CD4-positive, CD25-positive, alpha-beta regulatory T cell (primary cell): ENCODE measurements around the gene YTHDC2. TPM values are rescaled to one million over a fixed set of nuclear protein-coding genes. Genes with fewer than 3 reads are reported as not detected.

ENCODE experiments used
- ATAC-seq, 2 donors: fragments of 150-1000 bp; cut with Tn5 transposase; one replicate each; pipeline ENCODE4 v1.10.0; 2021; ENCODE audit warnings: low read depth in 2 of 2, moderate number of reproducible peaks in 2 of 2, moderate library complexity in 1 of 2
- DNase-seq, 3 donors: peaks; one replicate each; pipeline versions ENCODE4 v3.0.0 to v3.0.0-alpha.2; 2012 to 2022; ENCODE audit warnings: mixed read lengths in 1 of 3
- H3K27ac ChIP-seq: one replicate; pipeline ENCODE4 v1.7.0; 2013; ENCODE audit warnings: mild to moderate bottlenecking, low read length; ENCODE audit not compliant: insufficient read depth, poor library complexity, severe bottlenecking
- H3K27me3 ChIP-seq: one replicate; pipeline ENCODE4 v1.7.0; 2013; ENCODE audit warnings: low read length; ENCODE audit not compliant: control insufficient read depth, insufficient read depth
- H3K36me3 ChIP-seq: one replicate; pipeline ENCODE4 v1.7.0; 2013; ENCODE audit warnings: mild to moderate bottlenecking, low read length, moderate library complexity; ENCODE audit not compliant: control insufficient read depth, insufficient read depth
- H3K4me1 ChIP-seq: 2 replicates; pipeline ENCODE4 v1.7.0; 2013; ENCODE audit warnings: mild to moderate bottlenecking, low read length; ENCODE audit not compliant: insufficient read depth, control insufficient read depth, poor library complexity, severe bottlenecking
- H3K4me3 ChIP-seq: one replicate; pipeline ENCODE4 v1.7.0; 2013; ENCODE audit warnings: low read depth, mild to moderate bottlenecking, low read length, moderate library complexity
- H3K9me3 ChIP-seq, 2 experiments: 1 replicate in 1 of 2; 2 replicates in 1 of 2; pipeline ENCODE4 v1.7.0; 2013; ENCODE audit warnings: low read length in 2 of 2, mild to moderate bottlenecking in 1 of 2, moderate library complexity in 1 of 2; ENCODE audit not compliant: control insufficient read depth in 2 of 2
- H3K27ac Mint-ChIP-seq, 3 donors: one replicate each; pipeline ENCODE4 v1.8.0; 2020 to 2022; ENCODE audit warnings: mild to moderate bottlenecking in 3 of 3, mixed read lengths in 3 of 3, moderate library complexity in 2 of 3
- H3K27me3 Mint-ChIP-seq: one replicate; pipeline ENCODE4 v1.8.0; 2022; ENCODE audit warnings: mild to moderate bottlenecking, mixed read lengths
- H3K36me3 Mint-ChIP-seq: one replicate; pipeline ENCODE4 v1.8.0; 2020; ENCODE audit warnings: mixed read lengths
- H3K4me1 Mint-ChIP-seq, 4 donors: one replicate each; pipeline ENCODE4 v1.8.0; 2020 to 2022; ENCODE audit warnings: mixed read lengths in 4 of 4, mild to moderate bottlenecking in 1 of 4
- H3K4me3 Mint-ChIP-seq, 4 donors: one replicate each; pipeline ENCODE4 v1.8.0; 2020 to 2022; ENCODE audit warnings: mild to moderate bottlenecking in 4 of 4, mixed read lengths in 4 of 4, moderate library complexity in 3 of 4
- H3K9me3 Mint-ChIP-seq, 7 donors: one replicate each; pipeline ENCODE4 v1.8.0; 2020 to 2022; ENCODE audit warnings: mixed read lengths in 7 of 7, mild to moderate bottlenecking in 3 of 7, moderate library complexity in 2 of 7
- polyA plus RNA-seq, 4 donors: library from polyadenylated mRNA; unstranded; fragments of 300-500 nt; fragmentation: Illumina TruSeq; gene quantifications; one replicate each; pipeline ENCODE4 v1.2.3, GENCODE V29; 2021
- total RNA-seq: library from RNA; stranded (reverse); gene quantifications from one replicate; pipeline ENCODE4 v1.2.3, GENCODE V29; 2022

The YTHDC2 gene
- 56.1 TPM for total RNA-seq
- 10 to 100 TPM in 2 of 4 donors, 1 to 10 TPM in 2; 5.7 to 12.7 (median 10.1) TPM for polyA plus RNA-seq

DNA sequence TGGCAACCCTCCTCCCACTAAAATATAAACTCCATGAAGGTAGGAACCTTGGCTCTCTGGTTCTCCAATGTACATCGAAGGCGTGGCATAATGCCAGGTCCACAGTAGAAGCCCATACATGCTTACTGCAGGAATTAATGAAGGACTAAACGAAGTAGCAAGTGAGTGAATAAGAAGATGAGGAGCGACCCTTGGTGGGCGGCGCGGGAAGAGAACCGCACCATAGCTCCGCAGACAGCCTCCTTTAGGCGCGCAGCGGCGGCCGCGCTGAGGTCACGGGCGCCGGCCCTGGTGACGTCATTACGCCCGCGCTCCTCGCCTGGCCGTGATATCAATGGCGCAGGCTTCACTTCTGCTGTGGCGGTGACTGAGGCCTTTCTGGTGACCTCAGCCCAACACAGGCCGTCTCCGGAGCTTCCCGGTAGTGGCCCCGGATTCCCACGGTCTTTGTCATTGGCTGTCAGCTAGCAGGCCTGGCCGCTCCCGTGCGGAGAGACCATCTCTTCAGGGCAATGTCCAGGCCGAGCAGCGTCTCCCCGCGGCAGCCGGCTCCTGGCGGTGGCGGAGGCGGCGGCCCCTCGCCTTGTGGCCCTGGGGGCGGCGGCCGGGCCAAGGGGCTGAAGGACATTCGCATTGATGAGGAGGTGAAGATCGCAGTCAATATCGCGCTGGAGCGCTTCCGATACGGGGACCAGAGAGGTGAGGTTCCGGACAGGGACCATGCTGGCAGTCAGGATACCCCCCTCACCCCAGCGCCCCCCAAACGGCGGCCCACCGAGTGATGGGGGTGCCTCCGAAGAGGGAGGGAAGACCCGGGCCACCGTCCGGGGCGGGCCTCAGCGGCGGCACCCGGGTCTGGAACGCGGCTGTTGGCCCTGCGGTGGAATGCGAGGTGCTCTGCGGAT is at the start of gene YTHDC2:
Gene YTHDC2 (plus strand): TSS at position 311 of the 905 bp plus-strand sequence. CDS start 202 bp downstream, at position 513.
- Mint-ChIP-seq H3K27ac (peak within 1 kb of the TSS; percentile 85 to 98 (median 96)), H3K36me3 (peaks cover 5% of the 10 kb centered on the region), H3K27me3 (peaks cover 16% of the 10 kb centered on the region), H3K4me3 (peak within 1 kb of the TSS; percentile 89 to 96 (median 94)), H3K9me3 (peaks cover 0 to 2% (median 0%) of the 10 kb centered on the region in 7 donors), H3K4me1 (peaks cover 19 to 43% (median 31%) of the 10 kb centered on the region in 4 donors)
- no peaks in the 10 kb centered on the region for H3K9me3 ChIP-seq
- H3K4me3 ChIP-seq = peak within 1 kb of the TSS; percentile 94
- DNase-seq = peak; percentile 82 to 90 (median 87)
- peaks cover 3% of the 10 kb centered on the region for H3K36me3 ChIP-seq
- H3K27ac ChIP-seq = peak within 1 kb of the TSS; percentile 90
- peaks cover 20% of the 10 kb centered on the region for H3K4me1 ChIP-seq
- peaks cover 9% of the 10 kb centered on the region for H3K27me3 ChIP-seq
- peak; percentile 97 for ATAC-seq

GRCh38 chr5:113474100-113474728 is 39.3 kb upstream of the YTHDC2 start:
- H3K27me3 ChIP-seq = peaks cover 27% of the 10 kb centered on the region
- no peaks in the 10 kb centered on the region for H3K36me3 ChIP-seq
- Mint-ChIP-seq H3K27me3 (peaks cover 35% of the 10 kb centered on the region), H3K4me3 (no peak overlapping the region), H3K36me3 (no peaks in the 10 kb centered on the region), H3K9me3 (peaks cover 0 to 4% (median 0%) of the 10 kb centered on the region in 7 donors), H3K27ac (peak overlapping the region in 1 of 3 donors; percentile 27), H3K4me1 (no peaks in the 10 kb centered on the region)
- DNase-seq = no peak
- no peak overlapping the region for H3K4me3 ChIP-seq
- H3K4me1 ChIP-seq = no peaks in the 10 kb centered on the region
- ATAC-seq = no peak
- no peak overlapping the region for H3K27ac ChIP-seq
- no peaks in the 10 kb centered on the region for H3K9me3 ChIP-seq

DNA sequence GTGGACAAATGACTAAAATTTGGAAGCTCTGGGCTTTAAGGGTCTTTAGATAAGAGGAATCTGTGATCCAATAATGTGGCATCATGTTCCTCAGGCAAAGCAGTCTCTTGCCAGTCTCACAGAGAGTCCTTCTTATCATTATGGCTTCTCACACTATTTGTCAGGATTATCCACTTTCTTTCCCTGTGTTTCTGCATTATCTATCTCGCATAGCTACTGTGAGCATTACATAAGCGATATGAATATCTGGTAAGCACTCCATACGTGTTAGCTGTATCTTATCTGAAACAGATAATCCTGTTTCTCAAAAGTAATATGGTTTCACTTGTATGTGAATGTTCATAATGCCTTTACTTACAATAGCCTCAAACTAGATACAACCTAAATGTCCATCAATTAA is 34.8 kb upstream of the YTHDC2 start:
- H3K9me3 ChIP-seq = no peaks in the 10 kb centered on the region
- H3K4me3 ChIP-seq = no peak overlapping the region
- no peaks in the 10 kb centered on the region for H3K4me1 ChIP-seq
- H3K36me3 Mint-ChIP-seq = no peaks in the 10 kb centered on the region
- DNase-seq (no peak), ATAC-seq (no peak)
- no peak overlapping the region for H3K4me3 Mint-ChIP-seq
- peaks cover 44% of the 10 kb centered on the region for H3K27me3 ChIP-seq
- no peak overlapping the region for H3K27ac Mint-ChIP-seq
- no peak overlapping the region for H3K27ac ChIP-seq
- H3K4me1 Mint-ChIP-seq = no peaks in the 10 kb centered on the region
- peaks cover 0 to 6% (median 0%) of the 10 kb centered on the region in 7 donors for H3K9me3 Mint-ChIP-seq
- H3K36me3 ChIP-seq = no peaks in the 10 kb centered on the region
- H3K27me3 Mint-ChIP-seq = peaks cover 48% of the 10 kb centered on the region

DNA sequence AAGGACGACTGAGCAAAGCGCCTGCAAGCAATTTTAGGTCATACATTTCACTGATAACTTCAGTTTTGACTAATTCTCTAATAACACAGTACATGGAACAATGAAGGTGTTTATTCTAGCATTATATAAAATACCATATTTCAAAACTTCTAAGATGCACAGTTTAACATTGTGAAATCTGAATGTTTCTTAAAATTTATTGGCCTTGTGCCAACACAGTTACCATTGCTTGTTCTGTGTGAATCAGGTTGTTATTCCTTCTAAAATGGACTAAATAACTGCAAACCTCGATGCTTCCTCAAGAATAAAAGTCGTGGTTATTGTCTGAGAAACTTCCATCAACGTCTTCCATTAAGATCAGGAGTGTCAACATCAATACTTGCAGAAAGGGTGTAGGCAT is 33.3 kb upstream of the YTHDC2 start:
- Histone ChIP-seq H3K27ac (no peak overlapping the region), H3K36me3 (no peaks in the 10 kb centered on the region), H3K4me1 (no peaks in the 10 kb centered on the region), H3K4me3 (no peak overlapping the region), H3K27me3 (peaks cover 47% of the 10 kb centered on the region), H3K9me3 (no peaks in the 10 kb centered on the region)
- H3K27ac Mint-ChIP-seq = no peak overlapping the region
- ATAC-seq (no peak), DNase-seq (no peak)
- H3K36me3 Mint-ChIP-seq = no peaks in the 10 kb centered on the region
- no peaks in the 10 kb centered on the region for H3K4me1 Mint-ChIP-seq
- H3K9me3 Mint-ChIP-seq = peaks cover 0 to 10% (median 0%) of the 10 kb centered on the region in 7 donors
- no peak overlapping the region for H3K4me3 Mint-ChIP-seq
- peaks cover 48% of the 10 kb centered on the region for H3K27me3 Mint-ChIP-seq

GRCh38 chr5:113487416-113487780 is 26.1 kb upstream of the YTHDC2 start:
- H3K4me1 Mint-ChIP-seq = peaks cover 0 to 18% (median 7%) of the 10 kb centered on the region in 4 donors
- H3K4me3 Mint-ChIP-seq = peak overlapping the region; percentile 45 to 73 (median 67)
- Histone ChIP-seq H3K9me3 (peaks cover 21 to 24% of the 10 kb centered on the region in 2 experiments), H3K36me3 (peaks cover 4% of the 10 kb centered on the region), H3K4me3 (peak overlapping the region; percentile 37), H3K27ac (no peak overlapping the region), H3K27me3 (peaks cover 62% of the 10 kb centered on the region), H3K4me1 (peaks cover 22% of the 10 kb centered on the region)
- peaks cover 6 to 26% (median 13%) of the 10 kb centered on the region in 7 donors for H3K9me3 Mint-ChIP-seq
- ATAC-seq (no peak), DNase-seq (no peak)
- peaks cover 88% of the 10 kb centered on the region for H3K27me3 Mint-ChIP-seq
- peaks cover 4% of the 10 kb centered on the region for H3K36me3 Mint-ChIP-seq
- no peak overlapping the region for H3K27ac Mint-ChIP-seq

GRCh38 chr5:113487781-113488644 is 25.5 kb upstream of the YTHDC2 start, which contains the start of gene MCC:
TSS of gene MCC (minus strand) at chr5:113488453.
- DNase-seq (peak in 1 of 3 donors; percentile 34), ATAC-seq (peak in 1 of 2 donors; percentile 47)
- H3K27ac ChIP-seq = no peak within 1 kb of the TSS
- H3K36me3 ChIP-seq = peaks cover 4% of the 10 kb centered on the region
- H3K4me1 ChIP-seq = peaks cover 22% of the 10 kb centered on the region
- Mint-ChIP-seq H3K9me3 (peaks cover 6 to 27% (median 11%) of the 10 kb centered on the region in 7 donors), H3K27me3 (peaks cover 87% of the 10 kb centered on the region), H3K4me3 (peak within 1 kb of the TSS; percentile 51 to 81 (median 76)), H3K36me3 (peaks cover 4% of the 10 kb centered on the region), H3K27ac (no peak within 1 kb of the TSS), H3K4me1 (peaks cover 0 to 18% (median 7%) of the 10 kb centered on the region in 4 donors)
- H3K4me3 ChIP-seq = peak within 1 kb of the TSS; percentile 37
- H3K27me3 ChIP-seq = peaks cover 61% of the 10 kb centered on the region
- peaks cover 21 to 24% of the 10 kb centered on the region in 2 experiments for H3K9me3 ChIP-seq

- peaks cover 4% of the 10 kb centered on the region for H3K36me3 Mint-ChIP-seq
- H3K4me3 Mint-ChIP-seq = peak overlapping the region in 3 of 4 donors; percentile 69 to 81 (median 80)
- H3K27me3 ChIP-seq = peaks cover 61% of the 10 kb centered on the region
- peaks cover 0 to 18% (median 7%) of the 10 kb centered on the region in 4 donors for H3K4me1 Mint-ChIP-seq
- peaks cover 21 to 24% of the 10 kb centered on the region in 2 experiments for H3K9me3 ChIP-seq
- no peak overlapping the region for H3K4me3 ChIP-seq
- H3K4me1 ChIP-seq = peaks cover 22% of the 10 kb centered on the region
- H3K27ac Mint-ChIP-seq = no peak overlapping the region
- H3K36me3 ChIP-seq = peaks cover 4% of the 10 kb centered on the region
- DNase-seq = no peak
- ATAC-seq = no peak
- peaks cover 85% of the 10 kb centered on the region for H3K27me3 Mint-ChIP-seq
- no peak overlapping the region for H3K27ac ChIP-seq
- H3K9me3 Mint-ChIP-seq = peaks cover 6 to 27% (median 10%) of the 10 kb centered on the region in 7 donors
These were observed 24.8 kb upstream of the YTHDC2 start for GRCh38 chr5:113488645-113489184.
